ENCODE measurements around the gene METTL14. TPM values are rescaled to one million over a fixed set of nuclear protein-coding genes. Genes with fewer than 3 reads are reported as not detected.

Gene METTL14
- total RNA-seq, 1 donor from 2014 or later: 46.4 TPM

DNA sequence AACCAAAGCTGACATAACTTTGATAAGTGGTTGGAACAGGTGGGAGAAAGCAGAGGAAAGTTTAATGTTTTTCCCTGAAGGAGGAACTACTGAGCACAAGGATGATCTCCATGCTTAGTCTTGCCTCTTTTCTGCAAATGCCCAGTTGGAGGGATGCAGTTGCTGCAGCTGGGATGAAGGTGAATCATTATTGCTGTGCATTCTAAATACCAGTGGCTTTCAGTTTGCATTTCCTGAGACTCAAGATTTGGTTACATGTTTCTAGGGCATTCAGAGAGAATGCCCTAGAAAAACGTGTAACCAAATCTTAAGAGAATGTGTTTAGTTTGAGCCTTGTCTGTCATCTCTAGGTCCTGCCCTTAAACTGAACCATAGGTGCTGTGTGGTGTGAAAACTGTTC lies 42.2 kb downstream of the METTL14 start:
- H3K27ac Mint-ChIP-seq (ENCODE audit: unreplicated experiment): no peak overlapping the region
- no peaks in the 10 kb centered on the region for H3K27me3 Mint-ChIP-seq (ENCODE audit: unreplicated experiment)
- no peak for DNase-seq
- no peaks in the 10 kb centered on the region for H3K4me1 Mint-ChIP-seq (ENCODE audit: low read depth, unreplicated experiment)
- H3K9me3 Mint-ChIP-seq (ENCODE audit: unreplicated experiment): no peaks in the 10 kb centered on the region
- TF ChIP-seq, protein P1, sequence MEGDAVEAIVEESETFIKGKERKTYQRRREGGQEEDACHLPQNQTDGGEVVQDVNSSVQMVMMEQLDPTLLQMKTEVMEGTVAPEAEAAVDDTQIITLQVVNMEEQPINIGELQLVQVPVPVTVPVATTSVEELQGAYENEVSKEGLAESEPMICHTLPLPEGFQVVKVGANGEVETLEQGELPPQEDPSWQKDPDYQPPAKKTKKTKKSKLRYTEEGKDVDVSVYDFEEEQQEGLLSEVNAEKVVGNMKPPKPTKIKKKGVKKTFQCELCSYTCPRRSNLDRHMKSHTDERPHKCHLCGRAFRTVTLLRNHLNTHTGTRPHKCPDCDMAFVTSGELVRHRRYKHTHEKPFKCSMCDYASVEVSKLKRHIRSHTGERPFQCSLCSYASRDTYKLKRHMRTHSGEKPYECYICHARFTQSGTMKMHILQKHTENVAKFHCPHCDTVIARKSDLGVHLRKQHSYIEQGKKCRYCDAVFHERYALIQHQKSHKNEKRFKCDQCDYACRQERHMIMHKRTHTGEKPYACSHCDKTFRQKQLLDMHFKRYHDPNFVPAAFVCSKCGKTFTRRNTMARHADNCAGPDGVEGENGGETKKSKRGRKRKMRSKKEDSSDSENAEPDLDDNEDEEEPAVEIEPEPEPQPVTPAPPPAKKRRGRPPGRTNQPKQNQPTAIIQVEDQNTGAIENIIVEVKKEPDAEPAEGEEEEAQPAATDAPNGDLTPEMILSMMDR (IDR thresholded peaks at IDR 0.05; ENCODE audit: partially characterized antibody, unreplicated experiment): no peak
- H3K4me3 Mint-ChIP-seq (ENCODE audit: unreplicated experiment): no peak overlapping the region
- H3K36me3 Mint-ChIP-seq (ENCODE audit: unreplicated experiment): no peaks in the 10 kb centered on the region

DNA sequence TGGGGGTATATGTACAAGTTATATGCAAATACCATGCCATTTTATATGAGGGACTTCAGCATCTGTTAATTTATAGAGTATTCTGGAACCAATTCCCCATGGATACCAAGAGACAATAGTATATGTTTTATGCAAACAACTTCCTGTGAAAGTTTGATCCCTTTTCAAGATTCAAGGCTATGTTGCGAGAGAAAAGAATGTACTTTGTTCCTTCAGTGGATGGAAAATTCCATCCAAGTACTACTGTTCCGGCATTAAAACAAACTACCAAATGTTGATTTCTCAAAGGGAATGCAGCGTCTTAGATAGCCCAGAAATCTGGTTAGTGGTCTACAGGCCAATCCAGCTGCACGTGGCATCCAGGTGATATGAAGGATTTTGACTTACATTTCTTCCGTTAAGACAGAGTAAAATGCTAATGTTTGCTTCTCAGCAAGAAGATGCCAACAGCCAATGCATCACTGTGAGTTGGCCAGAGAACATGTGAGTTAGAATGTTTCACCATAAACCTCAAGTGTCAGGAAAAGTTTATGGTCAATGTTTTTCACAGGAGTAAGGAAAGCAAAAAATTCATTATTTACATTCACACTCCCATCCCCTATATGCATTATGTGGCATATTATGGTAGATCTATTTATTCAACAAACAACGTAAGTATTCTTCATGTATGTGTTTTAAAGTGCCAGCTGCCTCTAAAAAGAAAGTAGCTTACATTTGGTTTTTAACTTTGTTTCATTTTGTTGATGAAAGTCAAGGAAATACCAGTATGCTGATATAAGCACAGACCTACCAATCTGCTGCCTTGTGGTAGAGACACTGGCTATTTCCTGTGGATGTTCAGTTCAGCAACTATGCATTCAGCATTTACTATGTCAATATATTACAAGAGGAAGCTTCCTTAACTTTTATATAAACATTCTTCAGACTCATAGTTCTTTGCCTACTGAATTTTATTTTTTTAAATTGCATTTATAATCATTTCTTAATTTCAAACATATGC lies 44.4 kb downstream of the METTL14 start:
- DNase-seq: no peak
- TF ChIP-seq, protein P1 (IDR thresholded peaks at IDR 0.05; ENCODE audit: partially characterized antibody, unreplicated experiment): no peak
- Mint-ChIP-seq H3K4me3 (ENCODE audit: unreplicated experiment) (no peak overlapping the region), H3K9me3 (ENCODE audit: unreplicated experiment) (no peaks in the 10 kb centered on the region), H3K27me3 (ENCODE audit: unreplicated experiment) (no peaks in the 10 kb centered on the region), H3K27ac (ENCODE audit: unreplicated experiment) (no peak overlapping the region), H3K4me1 (ENCODE audit: low read depth, unreplicated experiment) (peaks cover 5% of the 10 kb centered on the region), H3K36me3 (ENCODE audit: unreplicated experiment) (no peaks in the 10 kb centered on the region)

DNA sequence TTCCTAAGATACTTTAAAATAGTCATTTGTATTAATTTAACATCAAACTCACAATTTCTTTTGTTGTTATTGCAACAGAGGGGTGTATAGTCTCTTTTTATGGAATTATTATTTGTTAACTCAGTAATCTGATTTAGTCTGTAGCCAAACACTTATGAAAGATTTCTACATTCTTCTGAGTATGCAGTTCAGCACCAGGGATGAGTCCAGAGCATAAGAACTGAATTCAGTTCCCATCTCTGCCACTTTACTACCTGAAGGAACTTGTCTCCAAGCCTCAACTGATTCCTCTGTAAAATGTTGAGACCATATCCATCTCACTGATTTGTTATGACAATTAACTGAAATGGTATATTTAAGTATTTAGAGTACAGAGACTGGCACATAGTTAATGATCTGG lies 45.5 kb downstream of the METTL14 start:
- Mint-ChIP-seq H3K4me1 (ENCODE audit: low read depth, unreplicated experiment) (peaks cover 5% of the 10 kb centered on the region), H3K9me3 (ENCODE audit: unreplicated experiment) (no peaks in the 10 kb centered on the region), H3K36me3 (ENCODE audit: unreplicated experiment) (no peaks in the 10 kb centered on the region), H3K4me3 (ENCODE audit: unreplicated experiment) (no peak overlapping the region), H3K27me3 (ENCODE audit: unreplicated experiment) (no peaks in the 10 kb centered on the region), H3K27ac (ENCODE audit: unreplicated experiment) (no peak overlapping the region)
- no peak for DNase-seq
- TF ChIP-seq, protein P1 (IDR thresholded peaks at IDR 0.05; ENCODE audit: partially characterized antibody, unreplicated experiment): no peak

DNA sequence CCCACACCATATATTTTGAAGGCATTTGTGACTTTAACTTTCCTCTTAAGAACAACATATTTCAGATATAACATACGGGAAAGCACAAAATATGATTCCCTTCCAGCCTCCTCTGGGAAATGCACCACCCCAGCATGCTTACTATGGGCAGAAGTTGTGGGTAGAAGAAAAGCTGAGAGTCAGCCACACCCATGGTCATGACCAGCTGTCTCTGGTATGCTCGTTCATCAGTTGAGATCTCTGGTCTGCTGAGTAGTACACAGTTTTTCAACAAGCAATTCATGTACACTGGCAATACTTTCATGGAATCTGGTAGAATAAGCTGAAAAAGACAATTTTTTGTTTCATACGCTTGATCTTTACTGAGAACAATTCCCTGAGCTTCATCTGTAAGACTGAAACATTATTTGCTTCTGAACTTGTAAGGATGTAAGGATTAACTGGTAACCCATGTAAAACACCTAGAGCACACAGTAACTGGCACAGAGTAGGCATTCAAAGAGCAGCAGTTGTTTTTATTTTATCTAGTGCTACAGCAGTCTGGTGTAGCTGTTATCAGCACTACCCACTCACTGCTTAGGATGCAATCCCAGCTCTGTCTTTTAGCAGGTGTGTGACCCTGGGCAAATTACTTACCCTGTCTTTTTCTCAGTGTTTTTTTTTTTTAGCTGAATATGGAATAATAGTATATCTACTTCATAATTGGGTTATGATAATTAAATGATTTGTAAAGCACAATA lies 47.6 kb downstream of the METTL14 start:
- peak overlapping the region; percentile 1 for H3K27ac Mint-ChIP-seq (ENCODE audit: unreplicated experiment)
- H3K4me3 Mint-ChIP-seq (ENCODE audit: unreplicated experiment): no peak overlapping the region
- TF ChIP-seq, protein P1 (IDR thresholded peaks at IDR 0.05; ENCODE audit: partially characterized antibody, unreplicated experiment): no peak
- H3K36me3 Mint-ChIP-seq (ENCODE audit: unreplicated experiment): no peaks in the 10 kb centered on the region
- no peaks in the 10 kb centered on the region for H3K9me3 Mint-ChIP-seq (ENCODE audit: unreplicated experiment)
- DNase-seq: no peak
- peaks cover 5% of the 10 kb centered on the region for H3K4me1 Mint-ChIP-seq (ENCODE audit: low read depth, unreplicated experiment)
- H3K27me3 Mint-ChIP-seq (ENCODE audit: unreplicated experiment): no peaks in the 10 kb centered on the region

All from glutamatergic neuron (in vitro differentiated cells).